OCI-LY1 (cell line): Measurements from ENCODE around the gene OAS3.
A peak's percentile ranks its signal among the peaks of the same experiment; 100 is the strongest.

ENCODE experiments used
- H2AFZ ChIP-seq: fragments of 200-600 bp; sonication (generic), shearing (Covaris generic); 2 replicates; pipeline ENCODE4 v1.6.0; 2014; ENCODE audit warnings: antibody characterized with exemption, mild to moderate bottlenecking, low read length
- H3F3A ChIP-seq: fragments of 200-600 bp; sonication (generic), shearing (Covaris generic); 2 replicates; pipeline ENCODE4 v1.6.0; 2014; ENCODE audit warnings: mild to moderate bottlenecking, antibody characterized with exemption, low read length, moderate library complexity; ENCODE audit not compliant: insufficient read depth
- H3K27ac ChIP-seq: fragments of 200-600 bp; sonication (generic); 2 replicates; pipeline ENCODE4 v1.5.1; 2014; ENCODE audit warnings: low read length, mixed run types, mild to moderate bottlenecking, low read depth; ENCODE audit not compliant: poor library complexity, severe bottlenecking
- H3K27me3 ChIP-seq: fragments of 200-600 bp; sonication (generic); 2 replicates; pipeline ENCODE4 v1.6.0; 2014; ENCODE audit warnings: antibody characterized with exemption, mild to moderate bottlenecking, low read length, moderate library complexity; ENCODE audit not compliant: insufficient read depth
- H3K36me3 ChIP-seq: fragments of 200-600 bp; sonication (generic); 2 replicates; pipeline ENCODE4 v1.6.1; 2014; ENCODE audit warnings: mild to moderate bottlenecking, antibody characterized with exemption, low read length, moderate library complexity, mixed read lengths; ENCODE audit not compliant: insufficient read depth
- H3K4me1 ChIP-seq: fragments of 200-600 bp; sonication (generic); 2 replicates; pipeline ENCODE4 v1.5.1; 2014; ENCODE audit warnings: mild to moderate bottlenecking, low read length, moderate library complexity; ENCODE audit not compliant: insufficient read depth, severe bottlenecking
- H3K4me2 ChIP-seq: fragments of 200-600 bp; sonication (generic), shearing (Covaris generic); 2 replicates; pipeline ENCODE4 v1.6.1; 2014; ENCODE audit warnings: low read length
- H3K4me3 ChIP-seq: fragments of 200-600 bp; sonication (generic); 2 replicates; pipeline ENCODE4 v1.5.1; 2014; ENCODE audit warnings: low read length, low read depth, mild to moderate bottlenecking, mixed read lengths; ENCODE audit not compliant: poor library complexity, severe bottlenecking
- H3K79me2 ChIP-seq: fragments of 200-600 bp; shearing (Covaris generic); 2 replicates; pipeline ENCODE4 v1.6.1; 2016; ENCODE audit warnings: mixed run types, low read length, mixed read lengths; ENCODE audit not compliant: insufficient read depth
- H3K9ac ChIP-seq: fragments of 200-600 bp; sonication (generic), shearing (Covaris generic); 2 replicates; pipeline ENCODE4 v1.6.1; 2014; ENCODE audit warnings: mild to moderate bottlenecking, low read length, mixed read lengths
- H3K9me2 ChIP-seq: fragments of 200-600 bp; sonication (generic), shearing (Covaris generic); 2 replicates; pipeline ENCODE4 v1.6.1; 2014; ENCODE audit warnings: low read depth, mild to moderate bottlenecking, low read length, mixed read lengths
- H3K9me3 ChIP-seq: fragments of 200-600 bp; shearing (Covaris generic); 2 replicates; pipeline ENCODE4 v1.6.1; 2014; ENCODE audit warnings: low read length, mixed read lengths
- H4K20me1 ChIP-seq: fragments of 200-600 bp; sonication (generic), shearing (Covaris generic); 2 replicates; pipeline ENCODE4 v1.6.0; 2016; ENCODE audit warnings: mild to moderate bottlenecking, low read length; ENCODE audit not compliant: insufficient read depth
- EZH2 ChIP-seq: fragments of 200-600 bp; sonication (generic), shearing (Covaris generic); IDR thresholded peaks from 2 replicates; pipeline ENCODE4 v1.8.0; 2017; ENCODE audit warnings: borderline replicate concordance, mixed run types, mild to moderate bottlenecking, antibody characterized with exemption, low read length, moderate library complexity, mixed read lengths
- TF ChIP-seq, protein P1 (sequence below): fragments of 200-600 bp; sonication (generic), shearing (Covaris generic); IDR thresholded peaks from 2 replicates; pipeline ENCODE4 v1.5.1; 2017; ENCODE audit warnings: mild to moderate bottlenecking, antibody characterized with exemption, low read length, moderate library complexity, mixed read lengths

OAS3 gene

DNA sequence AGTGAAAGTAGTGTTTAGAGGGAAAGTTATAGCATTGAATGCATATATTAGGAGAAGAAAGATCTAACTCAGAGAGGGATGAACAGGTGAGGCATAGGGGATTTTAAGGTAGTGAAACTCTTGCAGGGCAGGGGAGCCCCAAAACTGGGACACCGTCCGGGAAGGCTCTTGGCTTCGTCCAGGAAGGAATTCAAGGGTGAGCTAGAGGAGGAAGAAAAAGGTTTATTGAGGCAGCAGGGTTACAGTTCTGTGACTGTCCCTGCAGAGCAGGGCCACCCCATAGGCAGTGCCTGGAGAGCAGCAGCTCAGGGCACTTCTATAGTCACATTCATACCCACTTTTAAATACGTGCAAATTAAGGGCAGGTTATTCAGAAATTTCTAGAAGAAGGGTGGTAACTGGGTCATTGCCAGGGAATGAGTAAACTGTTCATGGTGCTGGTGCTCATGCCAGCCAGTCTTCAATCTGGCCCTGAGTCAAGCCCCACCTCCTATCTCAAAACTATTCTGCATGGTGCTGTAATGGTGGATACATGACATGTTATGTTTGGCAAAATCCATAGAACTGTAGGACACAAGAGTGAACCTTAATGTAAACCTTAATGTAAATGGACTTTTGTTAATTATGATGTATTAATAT is 32.7 kb upstream of the OAS3 start:
- no peak overlapping the region for H3K9ac ChIP-seq
- no peak overlapping the region for H3K4me3 ChIP-seq
- H3K79me2 ChIP-seq = no peaks in the 10 kb centered on the region
- no peaks in the 10 kb centered on the region for H3K9me3 ChIP-seq
- peaks cover 53% of the 10 kb centered on the region for H3K4me1 ChIP-seq
- H3K27me3 ChIP-seq = no peaks in the 10 kb centered on the region
- H3K36me3 ChIP-seq = no peaks in the 10 kb centered on the region; the same call in 1 of the 2 replicates
- TF ChIP-seq EZH2 = no peak
- TF ChIP-seq, protein P1, sequence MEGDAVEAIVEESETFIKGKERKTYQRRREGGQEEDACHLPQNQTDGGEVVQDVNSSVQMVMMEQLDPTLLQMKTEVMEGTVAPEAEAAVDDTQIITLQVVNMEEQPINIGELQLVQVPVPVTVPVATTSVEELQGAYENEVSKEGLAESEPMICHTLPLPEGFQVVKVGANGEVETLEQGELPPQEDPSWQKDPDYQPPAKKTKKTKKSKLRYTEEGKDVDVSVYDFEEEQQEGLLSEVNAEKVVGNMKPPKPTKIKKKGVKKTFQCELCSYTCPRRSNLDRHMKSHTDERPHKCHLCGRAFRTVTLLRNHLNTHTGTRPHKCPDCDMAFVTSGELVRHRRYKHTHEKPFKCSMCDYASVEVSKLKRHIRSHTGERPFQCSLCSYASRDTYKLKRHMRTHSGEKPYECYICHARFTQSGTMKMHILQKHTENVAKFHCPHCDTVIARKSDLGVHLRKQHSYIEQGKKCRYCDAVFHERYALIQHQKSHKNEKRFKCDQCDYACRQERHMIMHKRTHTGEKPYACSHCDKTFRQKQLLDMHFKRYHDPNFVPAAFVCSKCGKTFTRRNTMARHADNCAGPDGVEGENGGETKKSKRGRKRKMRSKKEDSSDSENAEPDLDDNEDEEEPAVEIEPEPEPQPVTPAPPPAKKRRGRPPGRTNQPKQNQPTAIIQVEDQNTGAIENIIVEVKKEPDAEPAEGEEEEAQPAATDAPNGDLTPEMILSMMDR = no peak
- H3K4me2 ChIP-seq = no peak overlapping the region
- peaks cover 3% of the 10 kb centered on the region; the same call in 1 of the 2 replicates for H3F3A ChIP-seq
- peak overlapping the region; percentile 89 for H3K27ac ChIP-seq
- no peak overlapping the region for H2AFZ ChIP-seq
- no peaks in the 10 kb centered on the region for H3K9me2 ChIP-seq
- no peaks in the 10 kb centered on the region for H4K20me1 ChIP-seq

DNA sequence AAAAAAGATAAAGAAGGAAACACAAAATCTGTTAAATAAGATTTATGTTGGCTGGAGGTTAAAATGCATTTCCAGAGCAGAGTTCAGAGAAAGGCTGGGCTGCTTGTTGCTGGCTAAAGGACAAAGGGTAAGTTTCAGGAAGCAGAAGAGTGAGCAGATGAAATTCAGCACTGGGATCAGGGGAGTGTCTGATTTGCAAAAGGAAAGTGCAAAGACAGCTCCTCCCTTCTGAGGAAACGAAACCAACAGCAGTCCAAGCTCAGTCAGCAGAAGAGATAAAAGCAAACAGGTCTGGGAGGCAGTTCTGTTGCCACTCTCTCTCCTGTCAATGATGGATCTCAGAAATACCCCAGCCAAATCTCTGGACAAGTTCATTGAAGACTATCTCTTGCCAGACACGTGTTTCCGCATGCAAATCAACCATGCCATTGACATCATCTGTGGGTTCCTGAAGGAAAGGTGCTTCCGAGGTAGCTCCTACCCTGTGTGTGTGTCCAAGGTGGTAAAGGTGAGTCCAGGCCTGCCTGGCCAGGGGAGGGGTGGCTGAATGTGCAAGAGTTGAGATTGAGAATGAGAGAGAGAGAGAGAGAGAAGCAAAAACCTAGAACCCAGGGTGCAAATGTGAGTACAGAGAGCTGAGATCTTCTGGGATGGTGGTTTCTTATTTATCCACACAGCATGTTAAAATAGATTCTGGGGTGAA is 31.4 kb upstream of the OAS3 start, which contains the start of gene OAS1:
Gene OAS1, plus strand, starts transcription at position 251 of the 703 bp plus-strand sequence. Its CDS starts 78 bp downstream, at position 329.
- Histone ChIP-seq H2AFZ (no peak within 1 kb of the TSS; the same call in 1 of the 2 replicates), H4K20me1 (no peaks in the 10 kb centered on the region), H3K4me2 (peak within 1 kb of the TSS; percentile 93), H3K9me2 (no peaks in the 10 kb centered on the region), H3K4me1 (peaks cover 53% of the 10 kb centered on the region), H3K4me3 (peak within 1 kb of the TSS; percentile 68), H3F3A (no peaks in the 10 kb centered on the region), H3K79me2 (no peaks in the 10 kb centered on the region), H3K27ac (peak within 1 kb of the TSS; percentile 89), H3K9me3 (no peaks in the 10 kb centered on the region), H3K27me3 (no peaks in the 10 kb centered on the region), H3K9ac (peak within 1 kb of the TSS; percentile 67), H3K36me3 (peaks cover 8% of the 10 kb centered on the region; the same call in 1 of the 2 replicates)
- TF ChIP-seq, protein P1 = no peak
- TF ChIP-seq EZH2 = no peak

DNA sequence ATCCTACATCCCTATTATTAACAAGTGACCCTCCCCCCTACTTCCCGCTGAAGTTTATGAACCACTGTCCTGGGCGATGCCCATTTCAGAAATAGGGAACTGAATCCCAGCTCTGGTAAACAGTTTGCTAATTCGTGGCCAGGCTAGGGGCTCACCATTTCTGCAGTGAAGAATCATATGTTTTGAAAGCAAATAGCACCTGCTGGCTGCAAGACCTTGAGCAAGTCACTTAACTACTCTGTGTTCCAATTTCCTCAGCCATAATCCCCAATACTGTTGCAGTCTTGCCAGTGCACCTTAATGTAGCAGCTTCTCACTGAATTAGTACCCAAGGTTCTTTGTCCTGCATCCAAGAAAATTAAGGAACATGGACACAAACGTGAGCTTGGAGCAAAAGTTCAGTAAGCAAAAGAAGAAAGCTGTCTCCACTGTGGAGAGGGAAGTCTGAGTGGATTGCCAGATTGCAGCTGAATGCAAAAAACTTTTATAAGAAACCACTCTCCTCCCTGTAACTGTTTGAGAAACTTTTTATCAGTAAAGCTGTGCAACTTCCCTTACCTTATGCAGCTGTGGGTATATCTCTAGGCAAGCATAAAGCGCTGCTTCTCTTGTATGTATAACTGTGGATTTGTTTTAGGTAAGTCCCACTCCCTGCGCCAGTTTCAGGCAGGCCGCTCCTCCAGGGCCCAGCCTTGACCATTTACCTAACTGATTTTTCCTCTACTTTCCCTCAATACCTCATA is 30.7 kb upstream of the OAS3 start:
- peaks cover 46% of the 10 kb centered on the region for H3K4me1 ChIP-seq
- H3K9ac ChIP-seq = peak overlapping the region; percentile 67
- no peak overlapping the region for H2AFZ ChIP-seq
- no peaks in the 10 kb centered on the region for H3K27me3 ChIP-seq
- peaks cover 3% of the 10 kb centered on the region for H3K9me3 ChIP-seq
- no peak for TF ChIP-seq EZH2
- H4K20me1 ChIP-seq = no peaks in the 10 kb centered on the region
- H3K9me2 ChIP-seq = no peaks in the 10 kb centered on the region
- peak overlapping the region; percentile 93 for H3K4me2 ChIP-seq
- H3K36me3 ChIP-seq = peaks cover 13% of the 10 kb centered on the region; the same call in 1 of the 2 replicates
- peak overlapping the region; percentile 68 for H3K4me3 ChIP-seq
- peak overlapping the region; percentile 89 for H3K27ac ChIP-seq
- no peaks in the 10 kb centered on the region for H3F3A ChIP-seq
- H3K79me2 ChIP-seq = no peaks in the 10 kb centered on the region
